ENCODE measurements around the gene TDG. TPM values are rescaled to one million over a fixed set of nuclear protein-coding genes. Genes with fewer than 3 reads are reported as not detected.

TDG gene
- polyA plus RNA-seq, 3 donors = 12.6 to 22.4 (median 20.1) TPM

- Histone ChIP-seq H3K27ac (ENCODE audit: low read depth in 1 of 2, low read length in 2 of 2) (no peak overlapping the region), H2AFZ (ENCODE audit: insufficient read depth, low read depth, low read length, poor library complexity, severe bottlenecking) (no peak overlapping the region), H3K4me1 (ENCODE audit: control insufficient read depth in 1 of 2, insufficient read depth in 2 of 2, low read length in 2 of 2) (no peaks in the 10 kb centered on the region), H3K36me3 (replicated peaks in 1 of 2; ENCODE audit: control insufficient read depth in 1 of 2, insufficient read depth in 2 of 2, low read length in 2 of 2) (no peaks in the 10 kb centered on the region), H3K4me2 (replicated peaks; ENCODE audit: extremely low read depth, low read length, poor library complexity, severe bottlenecking) (no peak overlapping the region), H4K20me1 (ENCODE audit: insufficient read depth, low read length) (no peaks in the 10 kb centered on the region), H3K9me3 (replicated peaks in 1 of 2; ENCODE audit: control insufficient read depth in 1 of 2, insufficient read depth in 1 of 2, low read length in 2 of 2) (peaks cover 0 to 8% of the 10 kb centered on the region in 2 donors), H3K4me3 (replicated peaks in 1 of 3; ENCODE audit: low read depth in 2 of 3, low read length in 3 of 3) (no peak overlapping the region), H3K79me2 (ENCODE audit: insufficient read depth, low read length) (no peaks in the 10 kb centered on the region), H3K27me3 (ENCODE audit: control insufficient read depth in 2 of 2, insufficient read depth in 2 of 2, low read length in 2 of 2) (no peaks in the 10 kb centered on the region), H3K9ac (ENCODE audit: insufficient read depth, low read length, poor library complexity, severe bottlenecking) (no peak overlapping the region)
- TF ChIP-seq CTCF (IDR thresholded peaks at IDR 0.05) = no peak
- Mint-ChIP-seq H3K9me3 (peaks cover 2 to 12% (median 9%) of the 10 kb centered on the region in 7 donors), H3K27ac (no peak overlapping the region), H3K27me3 (ENCODE audit: low read depth in 3 of 3) (peaks cover 5 to 7% (median 5%) of the 10 kb centered on the region in 3 donors), H3K36me3 (no peaks in the 10 kb centered on the region), H3K4me3 (no peak overlapping the region), H3K4me1 (no peaks in the 10 kb centered on the region)
- DNase-seq = no peak
- WGBS (ENCODE audit: insufficient coverage) = 100% methylated on average over 1 of the region's 6 CpGs
- intact Hi-C loops (cut with micrococcal nuclease) = no loop called here
These were observed 58.7 kb downstream of the TDG start for GRCh38 chr12:104024348-104024747.

- no peaks in the 10 kb centered on the region for H4K20me1 ChIP-seq (ENCODE audit: insufficient read depth, low read length)
- H3K9me3 Mint-ChIP-seq = peaks cover 2 to 12% (median 8%) of the 10 kb centered on the region in 7 donors
- H3K9ac ChIP-seq (ENCODE audit: insufficient read depth, low read length, poor library complexity, severe bottlenecking) = no peak overlapping the region
- no peaks in the 10 kb centered on the region for H3K79me2 ChIP-seq (ENCODE audit: insufficient read depth, low read length)
- H3K36me3 ChIP-seq (replicated peaks in 1 of 2; ENCODE audit: control insufficient read depth in 1 of 2, insufficient read depth in 2 of 2, low read length in 2 of 2) = no peaks in the 10 kb centered on the region
- H3K4me3 Mint-ChIP-seq = no peak overlapping the region
- no peak overlapping the region for H3K4me2 ChIP-seq (replicated peaks; ENCODE audit: extremely low read depth, low read length, poor library complexity, severe bottlenecking)
- H2AFZ ChIP-seq (ENCODE audit: insufficient read depth, low read depth, low read length, poor library complexity, severe bottlenecking) = no peak overlapping the region
- no peak for TF ChIP-seq CTCF (IDR thresholded peaks at IDR 0.05)
- 79% methylated on average over 2 of the region's 2 CpGs for WGBS (ENCODE audit: insufficient coverage)
- H3K36me3 Mint-ChIP-seq = no peaks in the 10 kb centered on the region
- no peak overlapping the region for H3K27ac ChIP-seq (ENCODE audit: low read depth in 1 of 2, low read length in 2 of 2)
- H3K27me3 ChIP-seq (ENCODE audit: control insufficient read depth in 2 of 2, insufficient read depth in 2 of 2, low read length in 2 of 2) = no peaks in the 10 kb centered on the region
- no peak overlapping the region for H3K4me3 ChIP-seq (replicated peaks in 1 of 3; ENCODE audit: low read depth in 2 of 3, low read length in 3 of 3)
- no peaks in the 10 kb centered on the region for H3K4me1 ChIP-seq (ENCODE audit: control insufficient read depth in 1 of 2, insufficient read depth in 2 of 2, low read length in 2 of 2)
- H3K9me3 ChIP-seq (replicated peaks in 1 of 2; ENCODE audit: control insufficient read depth in 1 of 2, insufficient read depth in 1 of 2, low read length in 2 of 2) = peaks cover 0 to 8% of the 10 kb centered on the region in 2 donors
- DNase-seq = no peak
- peaks cover 1 to 5% (median 3%) of the 10 kb centered on the region in 3 donors for H3K27me3 Mint-ChIP-seq (ENCODE audit: low read depth in 3 of 3)
- no peaks in the 10 kb centered on the region for H3K4me1 Mint-ChIP-seq
- intact Hi-C loops (cut with micrococcal nuclease) = no loop called here
- H3K27ac Mint-ChIP-seq = no peak overlapping the region
These were observed 60.1 kb downstream of the TDG start for GRCh38 chr12:104025771-104026170.
